ENCODE results near the gene TRIO. TPM values are rescaled to one million over a fixed set of nuclear protein-coding genes. Genes with fewer than 3 reads are reported as not detected.

TRIO gene
- total and polyA plus RNA-seq, 8 donors: 84.4 to 151 (median 93.7) TPM

GRCh38 chr5:14359069-14360043 lies 216.2 kb downstream of the TRIO start:
- Histone ChIP-seq H3K4me1 (peaks cover 0 to 18% of the 10 kb centered on the region in 2 donors), H3K27ac (no peak overlapping the region), H3K36me3 (peaks cover 0 to 54% of the 10 kb centered on the region in 2 donors), H3K9me3 (no peaks in the 10 kb centered on the region), H3K27me3 (no peaks in the 10 kb centered on the region), H3K4me3 (no peak overlapping the region)
- TF ChIP-seq, protein P1, sequence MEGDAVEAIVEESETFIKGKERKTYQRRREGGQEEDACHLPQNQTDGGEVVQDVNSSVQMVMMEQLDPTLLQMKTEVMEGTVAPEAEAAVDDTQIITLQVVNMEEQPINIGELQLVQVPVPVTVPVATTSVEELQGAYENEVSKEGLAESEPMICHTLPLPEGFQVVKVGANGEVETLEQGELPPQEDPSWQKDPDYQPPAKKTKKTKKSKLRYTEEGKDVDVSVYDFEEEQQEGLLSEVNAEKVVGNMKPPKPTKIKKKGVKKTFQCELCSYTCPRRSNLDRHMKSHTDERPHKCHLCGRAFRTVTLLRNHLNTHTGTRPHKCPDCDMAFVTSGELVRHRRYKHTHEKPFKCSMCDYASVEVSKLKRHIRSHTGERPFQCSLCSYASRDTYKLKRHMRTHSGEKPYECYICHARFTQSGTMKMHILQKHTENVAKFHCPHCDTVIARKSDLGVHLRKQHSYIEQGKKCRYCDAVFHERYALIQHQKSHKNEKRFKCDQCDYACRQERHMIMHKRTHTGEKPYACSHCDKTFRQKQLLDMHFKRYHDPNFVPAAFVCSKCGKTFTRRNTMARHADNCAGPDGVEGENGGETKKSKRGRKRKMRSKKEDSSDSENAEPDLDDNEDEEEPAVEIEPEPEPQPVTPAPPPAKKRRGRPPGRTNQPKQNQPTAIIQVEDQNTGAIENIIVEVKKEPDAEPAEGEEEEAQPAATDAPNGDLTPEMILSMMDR (IDR thresholded peaks at IDR 0.05): no peak
- ATAC-seq (no peak), DNase-seq (no peak)
- intact Hi-C loops (cut with DNase I): no loop called here

DNA sequence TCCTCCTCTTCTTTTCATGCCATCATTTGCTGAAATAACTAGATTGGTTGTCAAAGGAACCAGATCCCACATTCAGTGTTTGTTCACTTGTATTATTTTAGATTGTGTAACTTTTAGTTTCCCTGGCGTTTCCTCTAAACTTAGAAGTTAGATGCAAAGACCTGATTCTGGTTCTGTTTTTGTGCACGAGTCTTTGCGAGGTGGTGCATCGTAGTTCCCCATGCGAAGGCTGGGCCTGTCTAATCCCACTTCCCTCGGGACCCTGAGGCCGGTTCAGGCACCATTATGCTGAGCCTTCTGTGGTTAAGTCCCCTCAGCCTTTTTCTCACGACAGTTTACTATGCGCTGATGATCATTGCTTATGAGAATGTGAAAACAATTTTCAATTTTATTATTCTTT lies 219.3 kb downstream of the TRIO start:
- intact Hi-C loops (cut with DNase I): no loop called here
- TF ChIP-seq, protein P1 (IDR thresholded peaks at IDR 0.05): no peak
- peaks cover 0 to 86% of the 10 kb centered on the region in 2 donors for H3K36me3 ChIP-seq
- peaks cover 0 to 3% of the 10 kb centered on the region in 2 donors for H3K4me1 ChIP-seq
- DNase-seq (no peak), ATAC-seq (no peak)
- H3K27ac ChIP-seq: no peak overlapping the region
- H3K4me3 ChIP-seq: no peak overlapping the region
- H3K27me3 ChIP-seq: no peaks in the 10 kb centered on the region
- no peaks in the 10 kb centered on the region for H3K9me3 ChIP-seq

GRCh38 chr5:14364096-14364495 lies 221.0 kb downstream of the TRIO start:
- Histone ChIP-seq H3K27ac (no peak overlapping the region), H3K9me3 (no peaks in the 10 kb centered on the region), H3K4me3 (no peak overlapping the region), H3K36me3 (peaks cover 0 to 89% of the 10 kb centered on the region in 2 donors), H3K27me3 (no peaks in the 10 kb centered on the region), H3K4me1 (no peaks in the 10 kb centered on the region)
- intact Hi-C loops (cut with DNase I): no loop called here
- DNase-seq: no peak
- ATAC-seq: no peak
- TF ChIP-seq, protein P1 (IDR thresholded peaks at IDR 0.05): no peak

- DNase-seq (no peak), ATAC-seq (peak; percentile 55)
- Histone ChIP-seq H3K9me3 (no peaks in the 10 kb centered on the region), H3K4me1 (no peaks in the 10 kb centered on the region), H3K27ac (no peak overlapping the region), H3K27me3 (no peaks in the 10 kb centered on the region), H3K36me3 (peaks cover 0 to 89% of the 10 kb centered on the region in 2 donors), H3K4me3 (no peak overlapping the region)
- intact Hi-C loops (cut with DNase I): no loop called here
- TF ChIP-seq, protein P1 (IDR thresholded peaks at IDR 0.05): peak; percentile 21 to 29
These were observed 221.7 kb downstream of the TRIO start for GRCh38 chr5:14364576-14365472.

Data from left lung (tissue), 10 donors.